Measurements from ENCODE around the gene CGREF1.

DNA sequence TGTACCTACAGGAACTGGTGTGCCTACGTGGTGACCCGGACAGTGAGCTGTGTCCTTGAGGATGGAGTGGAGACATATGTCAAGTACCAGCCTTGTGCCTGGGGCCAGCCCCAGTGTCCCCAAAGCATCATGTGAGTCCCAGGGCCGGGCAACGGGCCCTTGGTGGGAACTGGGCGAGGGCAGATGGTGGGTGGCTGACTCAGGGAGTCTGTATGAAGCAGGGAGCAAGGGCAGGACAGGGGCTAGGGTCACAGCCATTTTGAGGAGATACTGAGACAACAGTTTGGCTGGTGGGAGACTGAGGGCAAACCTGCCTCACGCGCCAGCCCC is 38.8 kb downstream of the CGREF1 start:
- TF ChIP-seq, protein P1, sequence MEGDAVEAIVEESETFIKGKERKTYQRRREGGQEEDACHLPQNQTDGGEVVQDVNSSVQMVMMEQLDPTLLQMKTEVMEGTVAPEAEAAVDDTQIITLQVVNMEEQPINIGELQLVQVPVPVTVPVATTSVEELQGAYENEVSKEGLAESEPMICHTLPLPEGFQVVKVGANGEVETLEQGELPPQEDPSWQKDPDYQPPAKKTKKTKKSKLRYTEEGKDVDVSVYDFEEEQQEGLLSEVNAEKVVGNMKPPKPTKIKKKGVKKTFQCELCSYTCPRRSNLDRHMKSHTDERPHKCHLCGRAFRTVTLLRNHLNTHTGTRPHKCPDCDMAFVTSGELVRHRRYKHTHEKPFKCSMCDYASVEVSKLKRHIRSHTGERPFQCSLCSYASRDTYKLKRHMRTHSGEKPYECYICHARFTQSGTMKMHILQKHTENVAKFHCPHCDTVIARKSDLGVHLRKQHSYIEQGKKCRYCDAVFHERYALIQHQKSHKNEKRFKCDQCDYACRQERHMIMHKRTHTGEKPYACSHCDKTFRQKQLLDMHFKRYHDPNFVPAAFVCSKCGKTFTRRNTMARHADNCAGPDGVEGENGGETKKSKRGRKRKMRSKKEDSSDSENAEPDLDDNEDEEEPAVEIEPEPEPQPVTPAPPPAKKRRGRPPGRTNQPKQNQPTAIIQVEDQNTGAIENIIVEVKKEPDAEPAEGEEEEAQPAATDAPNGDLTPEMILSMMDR (IDR thresholded peaks at IDR 0.05) = no peak
- TF ChIP-seq POLR2AphosphoS5 (IDR thresholded peaks at IDR 0.05) (no peak), POLR2A (IDR thresholded peaks at IDR 0.05) (no peak), EP300 (IDR thresholded peaks at IDR 0.05) (no peak)

Data from sigmoid colon (tissue), 4 donors.